ENCODE measurements around the gene HS6ST2. TPM values are rescaled to one million over a fixed set of nuclear protein-coding genes. Genes with fewer than 3 reads are reported as not detected.

Gene HS6ST2
- total and polyA plus RNA-seq, 10 of the 15 experiments (the other 5 are each of a cell fraction or from before 2014, with no cell fraction given), result not detected

GRCh38 chrX:132603700-132604286 is 354.6 kb downstream of the HS6ST2 start:
- Histone ChIP-seq H2AFZ (ENCODE audit: control insufficient read depth, low read depth, low read length) (no peak overlapping the region), H3K4me3 (no peak overlapping the region), H3K4me1 (ENCODE audit: control insufficient read depth, insufficient read depth, low read length) (no peaks in the 10 kb centered on the region), H3K79me2 (ENCODE audit: control insufficient read depth, insufficient read depth, low read length) (no peaks in the 10 kb centered on the region), H3K27ac (ENCODE audit: control insufficient read depth, insufficient read depth) (no peak overlapping the region), H3K4me2 (ENCODE audit: control insufficient read depth, insufficient read depth) (no peak overlapping the region), H3K9me3 (replicated peaks; ENCODE audit: control insufficient read depth, insufficient read depth, low read length) (no peaks in the 10 kb centered on the region), H3K36me3 (ENCODE audit: control insufficient read depth in 2 of 2, insufficient read depth in 2 of 2, low read length in 1 of 2) (no peaks in the 10 kb centered on the region), H3K9ac (ENCODE audit: control insufficient read depth, insufficient read depth, low read length) (no peak overlapping the region), H4K20me1 (ENCODE audit: control insufficient read depth, insufficient read depth) (no peaks in the 10 kb centered on the region; the same call in 1 of the 2 replicates), H3K27me3 (replicated peaks in 1 of 2; ENCODE audit: control insufficient read depth in 2 of 2, insufficient read depth in 2 of 2, low read length in 1 of 2) (0 out of 4 replicates have a peak, but pooled peaks cover 0 to 7% of the 10 kb centered on the region in 2 experiments)
- SMC1A ChIA-PET (ENCODE audit: uncharacterized antibody, unreplicated experiment), result interaction anchor here (0.8 to 2.6 kb wide), 3 partner anchors 10 to 131 kb away, joined by 3 to 9 read pairs (median 5); no protein-coding TSS in a partner anchor
- POLR2A ChIA-PET, result no interaction called here
- CTCF ChIA-PET, result interaction anchor here (0.9 to 1.8 kb wide), 6 partner anchors 9 to 749 kb away, joined by 3 to 6 read pairs (median 4); no protein-coding TSS in a partner anchor
- no TSS peak for BruUV-seq (replicated peaks)
- RAD21 ChIA-PET (ENCODE audit: unreplicated experiment), result no interaction called here
- ATAC-seq (no peak), DNase-seq (ENCODE audit: low read depth, low spot score) (no peak), FAIRE-seq (no peak)
- intact Hi-C loops (cut with micrococcal nuclease; ENCODE audit: unreplicated experiment), result no loop called here
- in situ Hi-C loops (cut with MboI), result no loop called here
- 34% methylated on average over 6 of the region's 6 CpGs for WGBS (ENCODE audit: insufficient coverage, insufficient replicate concordance, low lambda C conversion rate, missing lambda C conversion rate)
- no peak for TF ChIP-seq ZBED1 (IDR thresholded peaks at IDR 0.05; ENCODE audit: borderline replicate concordance)
- no peak for TF ChIP-seq MXI1 (IDR thresholded peaks at IDR 0.05; ENCODE audit: low read depth, low read length)
- TF ChIP-seq SRF (IDR thresholded peaks at IDR 0.05; ENCODE audit: low read depth in 2 of 2, low read length in 2 of 2), result no peak
- no peak for TF ChIP-seq ZNF217 (IDR thresholded peaks at IDR 0.05)
- TF ChIP-seq STAT1 (conservative IDR thresholded peaks at IDR 0.05), result no peak
- TF ChIP-seq SREBF1 (IDR thresholded peaks at IDR 0.05; ENCODE audit: low read length), result no peak
- no peak for TF ChIP-seq BCL11A (IDR thresholded peaks at IDR 0.05; ENCODE audit: low read depth, low read length)
- no peak for TF ChIP-seq RAD21 (IDR thresholded peaks at IDR 0.05; ENCODE audit: insufficient read depth, low read depth, low read length)
- TF ChIP-seq NR2C1 (IDR thresholded peaks at IDR 0.05), result no peak
- no peak for TF ChIP-seq ATF7 (IDR thresholded peaks at IDR 0.05; ENCODE audit: low read depth)
- TF ChIP-seq ELK1 (IDR thresholded peaks at IDR 0.05; ENCODE audit: low read depth, low read length), result no peak
- TF ChIP-seq ATF2 (IDR thresholded peaks at IDR 0.05; ENCODE audit: low read length), result no peak
- TF ChIP-seq FOS (IDR thresholded peaks at IDR 0.05; ENCODE audit: borderline replicate concordance, extremely low read depth, insufficient read length), result no peak
- no peak for TF ChIP-seq E4F1 (IDR thresholded peaks at IDR 0.05; ENCODE audit: borderline replicate concordance, partially characterized antibody)
- no peak for TF ChIP-seq USF2 (IDR thresholded peaks at IDR 0.05; ENCODE audit: borderline replicate concordance, low read depth, low read length)
- TF ChIP-seq SIN3A (IDR thresholded peaks at IDR 0.05; ENCODE audit: low read depth, low read length), result no peak

Data from GM12878 (cell line).